OCI-LY3 (cell line): ENCODE results near the gene AIG1.

Experiments
- CTCF ChIP-seq: fragments of 200-600, 300-600 bp; sonication (generic); IDR thresholded peaks from 2 replicates; pipeline ENCODE4 v1.5.1; 2014; ENCODE audit warnings: antibody characterized with exemption, low read length, low read depth
- EZH2phosphoT487 ChIP-seq: fragments of 200-600 bp; shearing (Covaris generic); IDR thresholded peaks from 2 replicates; pipeline ENCODE4 v1.6.1; 2018; ENCODE audit warnings: antibody characterized with exemption, mixed run types, low read depth

GRCh38 chr6:143155681-143156080 is 95.0 kb downstream of the AIG1 start:
- no peak for TF ChIP-seq EZH2phosphoT487
- no peak for TF ChIP-seq CTCF
